Fibroblast of skin of scalp (primary cell): ENCODE data around the gene ABCB8.
A peak's percentile ranks its signal among the peaks of the same experiment; 100 is the strongest.
"Not testable (repeated sequence)": the region's sequence is repeated elsewhere in the genome, so short reads cannot be mapped to it uniquely, and the experiment has no call there.

ENCODE experiments used
- DNase-seq: peaks from one replicate; pipeline ENCODE4 v3.0.0-alpha.2; 2013

Gene ABCB8

DNA sequence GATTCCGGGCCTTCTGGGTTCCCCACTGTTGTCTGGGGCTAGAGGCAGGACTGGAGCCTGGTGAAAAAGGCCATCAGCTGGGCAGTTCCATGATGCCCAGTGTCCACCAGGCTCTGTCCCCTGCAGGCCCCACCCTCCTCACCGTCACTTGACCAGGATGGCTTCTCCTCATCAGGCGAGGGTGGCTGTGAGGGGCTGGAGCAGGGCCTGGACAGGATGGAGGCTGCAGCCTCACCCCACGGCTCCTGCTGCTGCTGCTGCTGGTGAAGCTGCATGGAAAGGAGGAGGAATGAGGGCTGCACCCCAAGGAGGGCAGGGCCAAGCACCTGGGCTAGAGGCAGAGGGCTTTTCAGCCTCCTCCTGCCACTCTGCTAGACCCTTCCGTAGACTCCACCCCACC is 12.3 kb upstream of the ABCB8 start:
- no peak for DNase-seq

GRCh38 chr7:151016505-151016904 is 11.7 kb upstream of the ABCB8 start:
- no peak for DNase-seq

GRCh38 chr7:151016942-151017341 is 11.3 kb upstream of the ABCB8 start:
- DNase-seq, result no peak

GRCh38 chr7:151017370-151017952 is 10.8 kb upstream of the ABCB8 start:
- no peak for DNase-seq

DNA sequence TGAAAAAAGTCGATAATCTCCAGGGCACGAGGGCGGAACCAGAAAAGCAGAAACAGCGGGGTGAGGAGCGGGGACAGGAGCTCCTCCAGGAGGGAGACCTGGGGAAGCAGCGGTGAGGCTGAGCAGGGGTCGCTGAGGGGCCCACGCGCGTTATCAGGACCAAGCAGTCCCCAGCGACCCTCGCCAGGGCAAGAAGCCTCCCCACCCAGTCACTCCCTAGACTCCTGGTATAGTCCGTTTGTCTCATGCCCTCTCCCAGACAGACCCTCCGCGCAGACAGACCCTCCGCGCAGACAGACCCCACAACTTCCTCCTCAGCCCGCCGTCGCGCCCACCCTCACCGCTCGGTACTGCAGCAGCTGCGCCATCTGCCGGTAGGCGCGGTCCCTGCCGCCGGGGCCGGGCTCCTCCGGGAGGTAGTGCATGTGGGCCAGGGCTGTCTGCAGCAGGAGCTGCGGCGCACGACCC is 10.3 kb upstream of the ABCB8 start:
- peak; percentile 56 for DNase-seq

DNA sequence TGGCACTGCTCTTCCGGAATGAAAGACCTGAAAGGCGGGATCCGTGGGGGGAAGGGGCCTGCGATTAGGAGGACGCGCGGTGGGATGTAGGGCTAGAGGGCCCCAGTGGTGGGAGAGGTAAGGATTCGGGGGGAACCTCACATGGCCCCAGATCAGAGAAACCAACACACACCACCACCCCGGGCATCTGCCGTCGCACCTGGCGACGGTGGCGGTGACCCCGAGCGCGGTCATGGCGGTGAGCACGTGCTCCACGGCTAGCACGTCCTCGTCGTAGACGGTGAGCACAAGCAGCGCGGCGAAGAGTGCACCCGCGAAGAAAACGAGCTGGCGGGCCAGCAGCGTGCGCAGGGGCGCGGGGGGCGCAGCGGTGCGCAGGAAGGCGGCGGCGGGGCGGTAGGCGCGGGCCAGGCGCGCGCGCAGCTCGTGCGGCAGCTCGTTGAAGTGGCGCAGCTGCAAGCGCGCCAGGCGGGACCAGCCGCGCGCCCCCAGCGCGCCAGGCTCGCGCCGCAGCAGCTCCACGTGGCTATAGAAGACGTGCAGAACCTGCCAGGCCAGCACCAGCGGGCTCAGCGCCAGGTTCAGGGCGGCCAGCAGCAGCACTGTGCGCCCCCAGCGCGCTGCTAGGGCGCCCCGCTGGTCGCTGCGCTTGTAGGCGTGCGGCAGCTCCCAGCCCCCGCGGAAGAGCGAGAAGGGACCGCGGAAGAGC is 9.7 kb upstream of the ABCB8 start:
- DNase-seq, result peak; percentile 56

DNA sequence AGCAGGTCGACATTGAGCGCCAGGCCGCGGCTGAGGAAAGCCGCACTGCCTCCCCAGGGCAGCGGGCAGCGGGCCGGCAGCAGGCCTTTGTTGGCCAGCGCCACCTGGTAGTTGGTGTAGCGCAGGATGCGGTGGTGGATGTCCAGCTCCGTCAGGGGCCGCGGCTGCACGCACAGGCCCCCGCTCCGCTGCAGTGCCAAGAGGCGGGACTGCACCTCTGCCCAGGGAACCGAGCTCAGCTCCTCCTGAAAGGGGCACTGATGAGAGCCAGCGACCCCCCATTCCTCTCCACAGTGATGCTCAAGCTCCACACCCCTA is 9.2 kb upstream of the ABCB8 start:
- DNase-seq, result no peak

GRCh38 chr7:151020231-151020630 is 8.0 kb upstream of the ABCB8 start:
- DNase-seq, result no peak

DNA sequence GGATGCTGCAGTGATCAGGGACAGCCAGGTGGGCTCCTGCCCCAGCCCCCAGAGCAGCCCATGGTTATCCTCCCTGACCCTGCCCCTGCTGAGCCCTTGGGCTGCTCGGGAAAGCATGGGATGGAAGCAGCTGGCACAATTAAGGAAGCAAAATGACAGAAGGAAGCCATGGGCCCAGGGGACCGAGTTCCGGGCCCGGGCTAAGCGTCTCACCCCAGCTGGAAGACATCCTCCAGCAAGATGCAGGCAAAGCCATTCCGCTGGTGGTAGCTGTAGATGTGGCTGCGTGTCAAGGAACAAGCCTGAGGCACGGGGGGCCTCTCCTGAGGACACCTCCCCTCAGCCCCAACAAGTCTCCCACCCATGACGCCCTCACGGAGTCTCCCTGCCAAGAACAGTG is 5.0 kb upstream of the ABCB8 start:
- DNase-seq, result no peak

DNA sequence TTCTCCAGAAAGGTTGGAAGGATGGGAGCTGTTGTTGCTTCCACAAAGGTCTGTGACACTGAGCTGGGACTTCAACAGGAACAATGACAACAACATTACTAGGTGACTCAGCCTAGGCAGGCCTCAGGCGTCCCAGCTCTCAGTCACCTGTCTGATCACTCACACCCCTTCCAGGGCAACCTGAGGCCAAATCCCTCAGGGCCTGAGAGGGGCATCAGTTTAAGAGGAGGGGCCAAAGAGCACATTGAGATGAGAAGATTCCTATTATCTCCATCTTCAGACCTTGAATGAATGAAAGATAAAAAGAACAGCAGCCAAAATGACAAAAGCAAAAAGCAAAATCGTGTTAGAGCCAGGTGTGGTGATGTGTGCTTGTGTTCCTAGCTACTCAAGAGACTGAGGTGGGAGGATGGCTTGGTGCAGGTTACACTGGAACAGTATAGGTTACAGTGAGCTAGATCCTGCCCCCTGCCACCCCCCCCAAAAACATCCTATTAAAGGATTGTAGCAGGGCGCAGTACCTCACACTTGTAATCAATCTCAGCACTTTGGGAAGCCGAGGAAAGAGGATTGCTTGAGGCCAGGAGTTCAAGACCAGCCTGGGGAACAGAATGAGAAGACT is 3.7 kb upstream of the ABCB8 start, which contains the start of gene ATG9B:
Gene ATG9B, minus strand, starts transcription at position 60 of the 622 bp plus-strand sequence. CDS start 71 bp downstream, outside the sequence.
- no peak for DNase-seq

- DNase-seq, result no peak
Observed at GRCh38 chr7:151025924-151026671, 2.2 kb upstream of the ABCB8 start.

DNA sequence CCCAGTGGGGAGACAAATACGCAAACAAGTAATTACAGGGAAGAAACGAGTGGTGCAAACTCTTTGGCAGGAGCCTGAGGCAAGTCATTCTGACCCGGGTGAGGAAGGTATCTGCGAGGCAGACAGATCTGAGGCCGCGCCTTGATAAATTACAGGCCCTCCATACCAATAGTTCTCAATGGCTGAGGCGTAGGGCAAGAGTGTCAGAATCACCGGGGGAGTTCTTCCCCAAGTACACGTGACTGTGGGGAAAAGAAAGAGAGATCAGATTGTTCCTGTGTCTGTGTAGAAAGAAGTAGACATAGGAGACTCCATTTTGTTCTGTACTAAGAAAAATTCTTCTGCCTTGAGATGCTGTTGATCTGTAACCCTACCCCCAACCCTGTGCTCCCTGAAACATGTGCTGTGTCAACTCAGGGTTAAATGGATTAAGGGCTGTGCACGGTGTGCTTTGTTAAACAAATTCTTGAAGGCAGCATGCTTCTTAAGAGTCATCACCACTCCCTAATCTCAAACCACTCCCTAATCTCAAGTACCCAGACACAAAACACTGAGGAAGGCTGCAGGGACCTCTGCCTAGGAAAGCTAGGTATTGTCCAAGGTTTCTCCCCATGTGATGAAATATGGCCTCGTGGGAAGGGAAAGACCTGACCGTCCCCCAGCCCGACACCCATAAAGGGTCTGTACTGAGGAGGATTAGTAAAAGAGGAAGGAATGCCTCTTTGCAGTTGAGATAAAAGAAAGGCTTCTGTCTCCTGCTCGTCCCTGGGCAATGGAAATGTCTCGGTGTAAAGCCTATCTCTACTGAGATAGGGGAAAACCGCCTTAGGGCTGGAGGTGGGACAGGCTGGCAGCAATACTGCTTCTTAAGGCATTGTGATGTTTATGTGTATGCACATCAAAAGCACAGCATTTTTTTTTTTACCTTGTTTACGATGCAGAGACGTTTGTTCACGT is 1.2 kb upstream of the ABCB8 start:
- DNase-seq, result not testable (repeated sequence)

GRCh38 chr7:151027728-151028130 is 521 bp upstream of the ABCB8 start:
- not testable (repeated sequence) for DNase-seq

- no peak for DNase-seq
Observed at GRCh38 chr7:151028948-151029501, 775 bp downstream of the ABCB8 start.

DNA sequence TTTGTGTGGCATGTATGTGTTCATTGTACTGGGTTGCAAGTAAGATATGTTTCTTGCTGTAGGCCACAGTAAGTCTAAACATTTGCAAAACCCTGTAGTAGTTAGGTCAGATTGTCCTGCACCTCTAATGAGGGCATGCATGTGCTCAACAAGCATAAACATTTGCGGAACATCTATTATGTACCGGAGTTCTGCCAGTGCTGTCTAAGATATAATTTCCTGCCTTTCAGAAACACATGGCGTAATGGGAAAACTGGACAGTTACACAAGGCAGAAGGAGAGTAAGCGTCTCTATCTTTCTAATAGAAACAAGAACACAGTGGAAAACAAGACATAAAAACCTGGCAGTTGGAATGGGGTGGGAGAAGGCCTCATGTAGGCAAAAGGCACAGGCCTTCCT is 2.8 kb downstream of the ABCB8 start:
- no peak for DNase-seq

DNA sequence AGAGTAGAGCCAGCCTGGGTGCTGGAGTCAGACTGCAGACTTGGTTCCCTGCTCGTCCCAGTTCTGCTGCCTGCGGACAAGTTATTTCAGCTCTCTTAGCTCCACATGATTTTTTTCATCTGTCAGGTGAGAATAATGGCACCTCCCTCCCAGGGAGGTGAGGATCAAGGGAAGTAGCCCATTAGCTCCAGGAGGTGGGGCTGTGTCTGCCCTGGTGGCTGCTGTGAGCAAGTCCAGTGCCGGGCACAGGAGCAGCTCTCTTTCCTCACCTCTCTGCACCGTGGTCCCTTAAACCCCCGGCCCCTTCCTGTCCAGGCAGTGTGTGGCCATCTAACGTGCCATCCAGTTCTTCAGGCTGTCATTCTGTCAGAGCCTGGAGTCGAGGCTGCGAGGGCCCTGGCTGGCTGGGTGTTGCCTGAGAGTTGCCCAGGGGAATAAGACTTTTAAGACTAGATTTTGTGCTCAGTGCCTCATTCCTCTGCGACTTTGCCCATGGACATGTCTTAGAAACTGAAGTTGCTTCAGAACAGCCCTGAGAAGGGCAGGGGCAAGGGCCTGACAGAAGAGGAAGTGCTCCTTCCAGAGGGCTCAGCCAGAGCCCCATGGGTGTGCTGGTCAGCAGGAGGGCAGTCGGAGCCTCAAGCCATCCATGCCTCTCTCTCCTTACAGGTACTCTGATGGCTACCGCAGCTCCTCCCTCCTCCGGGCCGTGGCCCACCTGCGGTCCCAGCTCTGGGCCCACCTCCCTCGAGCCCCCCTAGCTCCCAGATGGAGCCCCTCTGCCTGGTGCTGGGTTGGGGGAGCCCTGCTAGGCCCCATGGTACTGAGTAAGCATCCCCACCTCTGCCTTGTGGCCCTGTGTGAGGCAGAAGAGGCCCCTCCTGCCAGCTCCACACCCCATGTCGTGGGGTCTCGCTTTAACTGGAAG is 5.0 kb downstream of the ABCB8 start:
- no peak for DNase-seq

- no peak for DNase-seq
Observed at GRCh38 chr7:151033864-151034249, 5.6 kb downstream of the ABCB8 start.

GRCh38 chr7:151034312-151035025 is 6.2 kb downstream of the ABCB8 start:
- no peak for DNase-seq

GRCh38 chr7:151035026-151035717 is 6.9 kb downstream of the ABCB8 start:
- no peak for DNase-seq
